GM12891 (cell line): ENCODE measurements around the gene SRRM2.

Source experiments
- POLR2A ChIP-seq: IDR thresholded peaks from 2 replicates; pipeline ENCODE4 v1.6.1; 2011; ENCODE audit warnings: low read depth, low read length, control low read depth
- POLR2AphosphoS5 ChIP-seq: IDR thresholded peaks from 2 replicates; pipeline ENCODE4 v1.6.1; 2011; ENCODE audit warnings: low read depth, low read length, control low read depth
- POU2F2 ChIP-seq: IDR thresholded peaks from 2 replicates; pipeline ENCODE4 v1.6.1; 2011; ENCODE audit warnings: low read depth, mild to moderate bottlenecking, control low read depth, low read length, moderate library complexity
- SPI1 ChIP-seq: IDR thresholded peaks from 2 replicates; pipeline ENCODE4 v1.6.1; 2011; ENCODE audit warnings: low read depth, low read length, control low read depth
- TAF1 ChIP-seq: IDR thresholded peaks from 2 replicates; pipeline ENCODE4 v1.6.1; 2011; ENCODE audit warnings: low read depth, low read length, control low read depth

DNA sequence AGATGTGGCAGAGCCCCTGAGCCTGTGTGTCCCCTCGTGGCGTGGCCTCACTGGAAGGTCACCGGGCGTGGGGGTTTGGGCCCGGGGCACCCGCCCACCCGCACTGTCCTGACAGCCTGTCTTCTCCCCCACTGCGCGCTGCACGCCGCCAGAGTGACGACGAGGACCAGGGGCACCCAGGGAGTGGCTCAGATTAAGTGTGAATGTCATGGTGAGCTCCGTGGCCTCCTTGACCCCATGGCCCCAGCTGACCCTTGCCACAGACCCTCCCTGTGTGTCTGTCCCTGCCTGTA, 47.5 kb upstream of the SRRM2 start:
- no peak for TF ChIP-seq POLR2A
- no peak for TF ChIP-seq POU2F2
- no peak for TF ChIP-seq POLR2AphosphoS5
- no peak for TF ChIP-seq TAF1
- no peak for TF ChIP-seq SPI1
